Activated CD4-positive, CD25-positive, alpha-beta regulatory T cell treated with anti-CD3 and anti-CD28 coated beads, Interleukin-2, amount 50 U/mL, for 16 hours (primary cell): Measurements from ENCODE around the gene TBC1D14.
"Not testable (repeated sequence)": the region's sequence is repeated elsewhere in the genome, so short reads cannot be mapped to it uniquely, and the experiment has no call there.

Source experiments
- DNase-seq: peaks from one replicate; pipeline ENCODE4 v3.0.0-alpha.2; 2020; ENCODE audit warnings: low read depth, low spot score

TBC1D14 gene

GRCh38 chr4:6909970-6910339 lies 329 bp downstream of the TBC1D14 start:
- DNase-seq: no peak

GRCh38 chr4:6910340-6910959 lies 824 bp downstream of the TBC1D14 start:
- DNase-seq: no peak

- DNase-seq: no peak
These were observed 1.6 kb downstream of the TBC1D14 start for GRCh38 chr4:6910960-6911874.

GRCh38 chr4:6911917-6912316 lies 2.3 kb downstream of the TBC1D14 start:
- DNase-seq: not testable (repeated sequence)

DNA sequence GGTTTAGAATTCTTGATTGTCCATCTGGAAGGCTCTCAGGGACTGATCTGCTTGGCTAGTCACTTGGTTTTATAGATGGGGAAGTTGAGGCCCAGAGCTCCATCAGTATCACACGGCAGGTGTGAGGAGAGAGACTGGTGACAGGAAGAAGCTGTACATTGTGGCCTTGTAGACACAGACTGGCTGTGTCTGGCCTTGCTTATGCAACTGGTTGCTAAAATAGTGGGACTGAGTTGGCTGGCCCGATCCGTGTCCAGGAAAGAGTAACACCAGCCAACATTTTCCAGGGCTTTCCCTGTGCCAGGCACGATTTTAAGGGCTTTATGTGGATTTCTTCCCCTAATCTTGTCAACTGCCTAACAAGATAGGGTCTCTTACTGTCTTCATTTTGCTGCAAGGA lies 2.8 kb downstream of the TBC1D14 start:
- DNase-seq: no peak

GRCh38 chr4:6913350-6913905 lies 3.8 kb downstream of the TBC1D14 start:
- DNase-seq: no peak

GRCh38 chr4:6914448-6914847 lies 4.8 kb downstream of the TBC1D14 start:
- no peak for DNase-seq

DNA sequence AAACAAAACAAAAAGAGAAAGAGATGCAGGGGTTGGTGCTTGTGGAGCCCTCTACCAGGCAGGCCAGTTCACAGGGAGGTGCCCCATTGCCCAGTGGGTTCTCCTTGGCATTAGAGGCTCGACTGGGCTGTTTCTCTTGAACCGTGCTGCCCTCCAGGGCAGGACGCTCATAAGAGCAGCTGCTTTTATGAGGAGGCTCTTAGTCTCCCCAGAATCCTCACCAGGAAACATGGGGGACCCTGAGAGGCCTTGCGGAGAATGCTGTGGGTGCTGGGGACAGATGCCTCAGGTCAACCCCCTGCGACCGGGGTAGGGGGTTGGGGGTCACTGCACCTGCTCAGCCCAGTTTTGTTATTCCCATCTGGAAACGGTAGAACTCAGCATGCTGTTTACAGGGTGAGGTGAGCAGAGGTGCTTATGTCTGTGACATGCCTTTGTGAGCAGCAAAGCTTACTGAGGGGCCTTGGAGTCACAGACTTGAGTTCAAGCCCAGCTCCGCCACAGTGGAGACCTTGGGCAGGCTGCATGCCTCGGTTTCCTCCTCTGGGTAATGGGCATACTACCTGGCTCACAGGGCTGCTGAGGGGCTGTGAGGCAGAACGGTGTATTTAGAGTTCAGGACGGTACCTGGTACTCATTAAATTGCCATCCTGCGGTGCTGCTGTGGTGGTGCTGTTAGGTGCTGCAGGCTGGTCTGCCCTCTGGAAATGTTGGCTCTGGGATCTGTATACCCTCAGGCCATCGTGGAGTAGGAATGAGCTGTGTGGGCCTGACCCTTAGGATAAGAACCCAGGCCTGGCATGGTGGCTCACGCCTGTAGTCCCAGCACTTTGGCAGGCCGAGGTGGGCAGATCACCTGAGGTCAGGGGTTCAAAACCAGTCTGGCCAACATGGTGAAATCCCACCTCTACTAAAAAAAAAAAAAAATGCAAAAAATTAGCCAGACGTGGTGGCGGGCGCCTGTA lies 5.7 kb downstream of the TBC1D14 start:
- DNase-seq: no peak

- DNase-seq: no peak
These were observed 6.5 kb downstream of the TBC1D14 start for GRCh38 chr4:6916069-6916586.

- peak; percentile 33 for DNase-seq
These were observed 7.2 kb downstream of the TBC1D14 start for GRCh38 chr4:6916587-6917460.

DNA sequence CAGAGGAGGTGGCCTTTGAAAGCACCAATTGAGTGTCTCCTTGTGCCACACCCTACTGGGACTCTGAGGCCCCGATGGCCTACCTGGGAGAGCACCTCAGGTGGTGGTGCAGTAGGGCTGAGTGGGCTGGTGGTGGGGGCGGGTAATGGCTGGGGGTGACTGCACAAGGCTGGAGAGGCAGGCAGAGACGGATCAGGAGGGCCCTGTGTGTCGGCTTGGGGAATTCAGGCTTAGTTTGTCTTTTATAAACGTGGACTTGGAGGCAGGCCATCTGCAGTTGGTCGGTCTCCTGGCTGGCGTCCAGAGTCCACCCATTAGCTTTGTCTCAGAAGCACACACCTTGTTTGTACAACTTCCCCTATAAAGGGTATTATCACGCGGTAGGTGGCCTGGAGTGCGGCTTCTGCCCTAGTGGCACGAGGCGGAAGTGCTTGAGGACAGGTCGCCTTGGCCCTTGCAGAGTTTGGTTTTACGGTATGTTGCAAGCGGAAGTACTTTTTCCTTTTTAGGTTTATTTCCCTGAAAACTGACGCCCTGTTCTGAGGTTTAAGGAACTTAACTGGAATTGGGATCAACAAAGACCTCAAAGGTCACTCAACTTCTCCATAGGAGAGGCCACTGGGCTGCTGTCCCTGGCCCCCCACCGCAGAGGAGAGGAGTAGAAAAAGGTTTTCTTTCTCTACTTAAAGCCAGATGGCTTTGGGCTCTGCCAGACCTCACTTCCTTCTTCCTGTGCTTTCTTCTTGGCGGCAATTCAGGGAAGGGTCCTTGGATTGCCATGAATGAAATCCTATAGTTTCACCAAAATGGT lies 8.0 kb downstream of the TBC1D14 start:
- no peak for DNase-seq

DNA sequence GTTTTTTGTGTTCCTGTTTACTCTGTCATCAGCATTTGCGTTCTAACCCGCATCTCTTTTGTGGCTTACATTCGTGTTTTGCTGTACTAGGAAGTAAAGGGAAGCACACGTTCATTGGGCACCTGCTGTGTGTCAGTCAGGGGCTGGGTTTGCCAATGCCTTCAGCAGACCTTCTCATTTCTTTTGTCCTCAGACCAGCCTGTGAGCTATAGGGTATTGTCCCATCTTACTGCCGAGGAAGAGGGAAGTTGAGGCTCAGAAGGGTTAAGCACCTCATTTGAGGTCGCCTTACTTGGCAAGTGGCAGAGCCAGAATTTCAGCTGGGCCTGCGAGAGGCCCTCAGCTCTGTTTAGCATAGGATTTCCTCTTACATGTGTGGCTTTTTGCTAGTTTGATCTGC lies 8.7 kb downstream of the TBC1D14 start:
- DNase-seq: no peak

DNA sequence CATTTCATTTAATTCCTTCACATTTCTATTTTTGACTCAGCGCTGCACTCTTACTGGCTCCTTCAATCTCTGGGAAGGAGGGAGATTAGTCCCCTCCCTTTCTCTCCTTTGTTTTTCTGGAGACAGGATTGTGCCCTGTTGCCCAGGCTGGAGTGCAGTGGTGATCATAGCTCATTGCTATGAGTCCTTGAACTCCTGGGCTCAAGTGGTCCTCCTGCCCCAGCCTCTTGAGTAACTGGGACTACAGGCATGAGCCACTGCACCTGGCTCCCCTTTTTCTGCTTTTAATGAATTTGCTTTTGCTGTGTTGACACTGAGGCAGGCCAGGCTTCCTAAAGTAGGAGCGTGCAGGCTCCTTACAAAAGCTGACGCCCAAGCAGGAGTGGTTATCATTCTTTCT lies 10.5 kb downstream of the TBC1D14 start:
- no peak for DNase-seq

- DNase-seq: no peak
These were observed 13.9 kb downstream of the TBC1D14 start for GRCh38 chr4:6923507-6923906.

DNA sequence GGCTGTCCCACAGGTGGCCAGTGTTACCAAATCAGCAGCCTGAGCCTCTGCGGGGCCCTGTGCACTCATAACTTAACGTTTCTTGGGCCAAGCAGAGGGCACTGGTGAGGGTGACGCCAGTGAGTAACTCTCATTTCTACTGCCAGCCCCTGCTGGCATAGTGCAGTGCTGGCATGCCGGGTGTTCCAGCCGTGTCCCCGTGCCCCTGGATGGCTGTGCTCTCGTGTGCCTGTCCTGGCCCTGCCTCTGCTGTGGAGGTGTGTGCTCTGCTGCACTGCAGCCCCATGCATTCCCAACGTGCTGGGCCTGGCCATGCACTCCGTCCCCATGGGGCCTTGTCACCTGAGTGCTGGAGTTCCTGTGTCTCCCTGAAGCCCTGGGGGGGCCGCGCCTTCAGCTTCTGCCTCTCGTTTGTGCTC lies 14.7 kb downstream of the TBC1D14 start:
- no peak for DNase-seq

DNA sequence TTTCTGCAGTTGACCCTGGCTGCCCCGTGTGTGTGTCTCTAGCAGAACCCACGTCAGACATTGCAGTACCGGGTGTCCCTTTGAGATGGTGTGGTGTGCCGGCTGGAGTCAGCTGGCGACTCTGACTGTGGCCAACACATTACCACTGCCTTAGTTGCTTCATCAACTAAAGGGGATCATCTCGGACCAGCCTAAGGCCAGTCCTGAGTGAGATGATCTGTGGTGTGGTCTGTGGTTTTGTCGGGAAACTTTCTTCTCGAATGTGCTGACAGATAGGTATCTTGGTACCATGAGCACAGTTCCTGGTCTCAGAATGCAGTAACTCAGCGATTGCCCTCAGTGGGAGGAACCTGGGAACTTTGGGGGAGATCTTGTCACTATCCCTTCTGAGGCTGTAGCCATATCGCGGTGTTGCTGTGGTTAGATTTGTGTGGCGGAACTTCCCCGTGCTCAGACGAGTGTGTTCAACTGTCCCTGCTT lies 15.8 kb downstream of the TBC1D14 start:
- no peak for DNase-seq

DNA sequence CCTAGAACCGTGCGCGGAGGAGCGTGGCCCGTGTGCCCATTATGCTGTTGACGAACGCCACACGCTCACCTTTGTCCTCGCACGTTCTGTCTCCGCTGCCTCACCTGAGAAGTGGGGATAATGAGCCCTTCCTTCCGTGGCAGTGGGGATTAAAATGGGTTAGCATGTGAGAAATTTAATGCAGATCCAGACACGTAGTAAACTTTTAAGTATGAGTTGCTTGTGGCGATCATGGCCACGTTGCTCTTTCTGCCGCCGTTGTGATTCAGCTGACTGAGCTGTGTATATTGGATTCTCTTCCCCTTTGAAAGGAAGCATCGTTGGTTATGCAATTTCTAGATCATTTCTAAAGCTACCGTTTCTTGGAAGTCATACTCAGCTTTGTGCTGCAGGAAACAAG lies 16.5 kb downstream of the TBC1D14 start:
- no peak for DNase-seq

DNA sequence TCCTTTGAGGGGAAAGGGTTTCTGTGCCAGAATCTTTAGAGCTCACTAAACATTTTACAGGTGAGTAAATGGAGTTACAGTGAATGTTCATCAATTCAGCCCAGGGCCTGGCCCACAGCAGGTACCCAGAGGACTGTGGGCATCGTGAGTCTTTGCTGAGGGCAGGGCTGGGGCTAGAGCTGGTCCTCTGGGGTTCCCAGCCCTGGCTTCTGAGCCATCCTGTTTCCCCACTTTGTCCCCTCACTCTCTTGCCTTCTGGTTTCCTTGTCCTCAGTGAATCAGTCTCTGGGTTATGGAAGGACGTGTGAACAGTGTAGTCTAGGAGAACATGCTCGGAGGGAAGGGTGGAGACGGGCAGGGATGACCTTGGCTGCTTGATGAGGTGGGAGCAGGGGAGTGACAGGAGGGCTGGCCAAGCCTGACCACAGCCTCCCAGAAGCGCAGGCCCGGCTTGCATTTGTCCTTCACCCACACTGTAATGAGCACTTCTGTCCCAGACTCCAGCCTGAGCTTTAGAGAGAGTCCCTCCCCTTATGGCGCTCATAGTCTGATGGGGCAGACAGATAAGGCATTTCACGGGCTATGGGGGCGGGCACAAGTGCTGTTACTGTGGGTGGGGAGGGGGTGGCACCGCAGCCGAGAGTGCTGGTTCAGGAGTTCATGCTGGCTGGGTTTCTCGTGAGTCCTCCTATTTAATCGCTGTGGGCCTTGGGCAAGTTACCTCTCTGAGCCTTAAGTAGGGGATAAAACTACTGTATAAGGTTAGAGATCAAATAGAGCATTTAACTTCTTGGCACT lies 17.3 kb downstream of the TBC1D14 start:
- peak; percentile 33 for DNase-seq

DNA sequence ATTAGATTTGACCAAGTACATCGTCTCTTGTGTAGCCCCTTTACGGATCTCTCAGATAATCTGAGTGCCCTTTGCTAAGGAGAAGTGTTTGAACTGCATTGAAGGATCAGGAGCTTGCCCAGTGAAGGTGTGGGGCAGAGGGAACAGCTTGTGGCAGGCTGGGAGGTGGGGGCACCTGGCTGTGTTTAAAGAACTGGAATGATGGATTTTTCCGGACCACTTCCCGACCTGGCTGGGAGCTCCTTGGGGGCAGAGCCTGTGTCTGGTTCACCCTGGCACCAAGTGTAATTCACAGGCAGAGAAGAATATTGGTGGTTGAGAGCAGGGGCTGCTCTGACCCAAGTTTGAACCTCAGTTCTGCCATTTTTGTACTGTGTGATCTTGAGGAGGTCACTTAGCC lies 18.5 kb downstream of the TBC1D14 start:
- DNase-seq: no peak
